Neutrophil (primary cell): ENCODE results near the gene ATXN1.
"Not testable (repeated sequence)": the region's sequence is repeated elsewhere in the genome, so short reads cannot be mapped to it uniquely, and the experiment has no call there.

Experiments used
- H3K27ac ChIP-seq: fragments of 200-600 bp; sonication (generic); 2 replicates; pipeline ENCODE4 v1.5.1; 2016; ENCODE audit warnings: mild to moderate bottlenecking, moderate library complexity
- H3K27me3 ChIP-seq: fragments of 200-600 bp; sonication (generic); 2 replicates; pipeline ENCODE4 v1.6.0; 2016; ENCODE audit warnings: mild to moderate bottlenecking
- H3K36me3 ChIP-seq: fragments of 200-600 bp; sonication (generic); 2 replicates; pipeline ENCODE4 v1.5.1; 2017
- H3K4me1 ChIP-seq, 2 experiments: fragments of 200-600 bp in 1 of 2; sonication (generic) in 1 of 2; 1 replicate in 1 of 2; 2 replicates in 1 of 2; pipeline versions ENCODE4 v1.5.1 to v1.6.1; 2013 to 2016; ENCODE audit warnings: low read depth in 1 of 2, low read length in 1 of 2, mild to moderate bottlenecking in 1 of 2, moderate library complexity in 1 of 2; ENCODE audit not compliant: control insufficient read depth in 1 of 2, insufficient read depth in 1 of 2
- H3K4me3 ChIP-seq, 2 experiments: fragments of 200-600 bp in 1 of 2; sonication (generic) in 1 of 2; 1 replicate in 1 of 2; 2 replicates in 1 of 2; pipeline ENCODE4 v1.5.1; 2013 to 2016; ENCODE audit warnings: low read depth in 1 of 2, low read length in 1 of 2, mild to moderate bottlenecking in 1 of 2, moderate library complexity in 1 of 2
- H3K9me3 ChIP-seq: fragments of 200-600 bp; sonication (generic); 2 replicates; pipeline ENCODE4 v1.5.1; 2016
- TF ChIP-seq, protein P1 (sequence below): fragments of 200-600 bp; sonication (generic); IDR thresholded peaks from 2 replicates; pipeline ENCODE4 v1.5.1; 2016; ENCODE audit warnings: antibody characterized with exemption

ATXN1 gene

DNA sequence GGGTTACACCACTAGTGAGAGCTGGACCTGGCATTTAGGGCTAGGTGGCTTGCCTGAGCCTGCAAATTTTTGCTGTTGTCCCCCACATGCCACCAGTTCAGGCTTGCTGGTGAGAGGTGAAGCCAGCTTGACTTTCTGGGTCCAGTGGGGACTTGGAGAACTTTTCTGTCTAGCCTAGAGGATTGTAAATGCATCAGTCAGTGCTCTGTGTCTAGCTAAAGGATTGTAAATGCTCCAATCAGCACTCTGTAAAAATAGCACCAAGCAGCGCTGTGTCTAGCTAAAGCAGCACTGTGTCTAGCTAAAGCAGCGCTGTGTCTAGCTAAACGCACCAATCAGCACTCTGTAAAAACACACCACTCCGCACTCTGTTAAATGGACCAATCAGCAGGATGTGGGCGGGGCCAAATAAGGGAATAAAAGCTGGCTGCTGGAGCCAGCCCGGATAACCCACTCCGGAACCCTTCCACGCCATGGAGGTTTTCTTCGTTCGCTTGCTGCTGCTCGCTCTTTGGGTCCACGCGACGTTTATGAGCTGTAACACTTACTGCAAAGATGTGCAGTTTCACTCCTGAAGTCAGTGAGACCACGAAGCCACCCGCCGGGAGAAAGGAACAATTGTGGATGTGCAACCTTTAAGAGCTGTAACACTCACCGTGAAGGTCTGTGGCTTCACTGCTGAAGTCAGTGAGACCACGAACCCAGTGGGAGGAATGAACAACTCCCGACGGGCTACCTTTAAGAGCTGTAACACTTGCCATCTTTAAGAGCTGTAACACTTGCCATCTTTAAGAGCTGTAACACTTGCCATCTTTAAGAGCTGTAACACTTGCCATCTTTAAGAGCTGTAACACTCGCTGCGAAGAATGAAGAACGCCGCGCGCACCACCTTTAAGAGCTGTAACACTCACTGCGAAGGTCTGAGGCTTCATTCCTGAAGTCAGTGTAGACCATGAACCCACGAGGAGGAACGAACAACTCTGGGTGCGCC, 495.6 kb downstream of the ATXN1 start:
- Histone ChIP-seq H3K9me3 (no peaks in the 10 kb centered on the region), H3K36me3 (no peaks in the 10 kb centered on the region), H3K4me1 (no peaks in the 10 kb centered on the region), H3K27ac (no peak overlapping the region), H3K27me3 (no peaks in the 10 kb centered on the region), H3K4me3 (no peak overlapping the region)
- TF ChIP-seq, protein P1, sequence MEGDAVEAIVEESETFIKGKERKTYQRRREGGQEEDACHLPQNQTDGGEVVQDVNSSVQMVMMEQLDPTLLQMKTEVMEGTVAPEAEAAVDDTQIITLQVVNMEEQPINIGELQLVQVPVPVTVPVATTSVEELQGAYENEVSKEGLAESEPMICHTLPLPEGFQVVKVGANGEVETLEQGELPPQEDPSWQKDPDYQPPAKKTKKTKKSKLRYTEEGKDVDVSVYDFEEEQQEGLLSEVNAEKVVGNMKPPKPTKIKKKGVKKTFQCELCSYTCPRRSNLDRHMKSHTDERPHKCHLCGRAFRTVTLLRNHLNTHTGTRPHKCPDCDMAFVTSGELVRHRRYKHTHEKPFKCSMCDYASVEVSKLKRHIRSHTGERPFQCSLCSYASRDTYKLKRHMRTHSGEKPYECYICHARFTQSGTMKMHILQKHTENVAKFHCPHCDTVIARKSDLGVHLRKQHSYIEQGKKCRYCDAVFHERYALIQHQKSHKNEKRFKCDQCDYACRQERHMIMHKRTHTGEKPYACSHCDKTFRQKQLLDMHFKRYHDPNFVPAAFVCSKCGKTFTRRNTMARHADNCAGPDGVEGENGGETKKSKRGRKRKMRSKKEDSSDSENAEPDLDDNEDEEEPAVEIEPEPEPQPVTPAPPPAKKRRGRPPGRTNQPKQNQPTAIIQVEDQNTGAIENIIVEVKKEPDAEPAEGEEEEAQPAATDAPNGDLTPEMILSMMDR, result no peak

DNA sequence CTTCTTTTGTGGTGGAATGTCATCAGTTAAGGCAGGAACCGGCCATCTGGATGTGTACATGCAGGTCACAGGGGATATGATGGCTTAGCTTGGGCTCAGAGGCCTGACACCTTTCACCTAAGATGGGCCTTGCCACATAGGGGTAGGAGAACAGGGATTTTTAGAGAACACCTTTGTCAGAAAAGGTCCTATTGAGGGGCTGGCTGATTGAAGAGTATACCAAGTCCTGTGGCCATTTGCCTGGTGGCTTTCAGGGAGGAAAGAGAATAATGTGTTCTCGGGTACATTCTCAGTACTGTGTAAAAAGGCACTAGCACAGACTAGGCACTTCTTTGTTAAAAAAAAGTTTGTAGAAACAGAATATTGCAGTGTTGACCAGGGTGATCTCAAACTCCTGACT, 496.5 kb downstream of the ATXN1 start:
- Histone ChIP-seq H3K4me3 (no peak overlapping the region), H3K36me3 (no peaks in the 10 kb centered on the region), H3K27ac (no peak overlapping the region), H3K4me1 (no peaks in the 10 kb centered on the region), H3K9me3 (no peaks in the 10 kb centered on the region), H3K27me3 (no peaks in the 10 kb centered on the region)
- TF ChIP-seq, protein P1, result no peak

DNA sequence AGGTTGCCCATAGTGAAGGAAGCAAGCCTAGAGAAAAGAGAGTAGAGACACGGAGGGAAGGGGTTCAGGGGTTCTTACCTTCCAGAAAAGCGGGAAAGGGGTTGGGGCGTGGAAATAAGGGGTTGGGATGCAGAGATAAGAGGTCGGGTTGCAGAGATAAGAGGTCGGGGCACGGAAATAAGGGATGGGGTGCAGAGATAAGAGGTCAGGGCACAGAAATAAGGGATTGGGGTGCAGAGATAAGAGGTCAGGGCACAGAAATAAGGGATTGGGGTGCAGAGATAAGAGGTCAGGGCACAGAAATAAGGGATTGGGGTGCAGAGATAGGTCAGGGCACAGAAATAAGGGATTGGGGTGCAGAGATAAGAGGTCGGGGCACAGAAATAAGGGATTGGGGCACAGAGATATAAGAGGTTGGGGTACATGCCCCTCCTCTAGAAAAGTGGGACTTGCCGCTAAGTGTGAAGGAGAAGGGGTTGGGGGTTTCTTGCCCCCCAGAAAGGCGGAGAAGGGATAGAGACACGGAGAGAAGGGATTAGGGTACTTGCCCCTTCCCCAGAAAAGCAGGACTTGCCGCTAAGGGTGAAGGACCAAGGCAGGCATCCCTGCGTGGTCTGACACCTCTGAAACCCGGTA, 497.7 kb downstream of the ATXN1 start:
- not testable (repeated sequence) for H3K4me1 ChIP-seq, H3K27me3 ChIP-seq, H3K36me3 ChIP-seq, H3K27ac ChIP-seq, H3K4me3 ChIP-seq, H3K9me3 ChIP-seq

DNA sequence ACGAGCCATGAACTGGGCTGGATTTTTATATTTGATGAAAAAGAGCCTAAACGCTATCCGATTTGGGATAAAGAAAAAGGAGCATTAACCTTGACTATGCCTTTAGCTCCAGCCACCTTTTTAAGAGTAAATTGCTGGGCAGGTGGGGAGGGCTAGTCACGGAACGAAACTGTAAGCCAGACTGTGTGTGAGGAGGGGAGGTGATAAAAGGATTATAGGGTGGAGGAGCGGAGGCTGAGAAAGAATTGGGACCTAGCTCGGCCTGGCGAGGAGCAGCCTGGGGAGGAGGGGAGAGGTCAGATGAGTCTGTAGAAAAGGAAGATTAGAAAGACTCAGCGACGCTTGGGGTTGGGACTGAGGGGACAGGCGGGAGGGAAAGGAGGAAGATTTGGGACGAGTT, 498.5 kb downstream of the ATXN1 start:
- not testable (repeated sequence) for H3K4me3 ChIP-seq, H3K4me1 ChIP-seq, H3K27me3 ChIP-seq, H3K27ac ChIP-seq, H3K9me3 ChIP-seq, H3K36me3 ChIP-seq

DNA sequence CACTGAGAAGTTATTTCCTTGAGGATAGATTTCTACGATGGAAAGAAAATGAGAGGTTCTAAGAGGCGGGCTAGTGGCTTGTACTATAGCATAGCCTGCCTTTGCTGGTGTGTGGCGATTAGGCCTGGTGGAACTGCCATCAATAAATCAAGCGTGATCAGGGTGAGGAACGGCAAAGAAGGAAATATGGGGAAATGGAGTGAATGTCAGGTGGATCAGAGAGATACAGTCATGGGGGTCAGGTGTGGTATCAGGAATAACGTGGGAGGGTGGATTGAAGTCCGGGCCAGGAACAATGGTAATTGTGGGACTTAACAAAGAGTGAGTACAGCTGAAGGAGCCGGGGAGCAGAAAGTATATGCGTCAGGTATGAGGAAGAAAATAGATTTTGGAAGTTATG, 500.7 kb downstream of the ATXN1 start:
- H3K9me3 ChIP-seq, H3K36me3 ChIP-seq, H3K4me3 ChIP-seq, H3K4me1 ChIP-seq, H3K27me3 ChIP-seq, H3K27ac ChIP-seq: not testable (repeated sequence)

DNA sequence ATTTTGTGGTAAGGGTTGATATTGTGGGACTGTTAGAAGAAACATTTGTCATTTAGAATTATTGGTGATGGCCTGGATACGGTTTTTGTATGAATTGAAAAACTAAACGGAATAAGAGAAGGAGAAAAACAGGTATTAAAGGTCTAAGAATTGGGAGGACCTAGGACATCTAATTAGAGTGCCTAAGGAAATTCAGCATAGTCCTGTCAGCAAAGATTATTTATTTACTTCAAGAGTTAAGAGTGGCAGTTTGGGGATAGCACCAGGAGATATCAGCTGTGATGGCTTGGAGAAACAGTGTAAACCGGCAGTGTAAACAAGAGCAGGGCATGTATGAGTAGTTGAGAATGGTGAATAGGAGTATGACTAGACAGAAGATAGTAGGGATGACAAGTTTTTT, 501.7 kb downstream of the ATXN1 start:
- not testable (repeated sequence) for H3K27ac ChIP-seq, H3K36me3 ChIP-seq, H3K27me3 ChIP-seq, H3K4me1 ChIP-seq, H3K4me3 ChIP-seq, H3K9me3 ChIP-seq

DNA sequence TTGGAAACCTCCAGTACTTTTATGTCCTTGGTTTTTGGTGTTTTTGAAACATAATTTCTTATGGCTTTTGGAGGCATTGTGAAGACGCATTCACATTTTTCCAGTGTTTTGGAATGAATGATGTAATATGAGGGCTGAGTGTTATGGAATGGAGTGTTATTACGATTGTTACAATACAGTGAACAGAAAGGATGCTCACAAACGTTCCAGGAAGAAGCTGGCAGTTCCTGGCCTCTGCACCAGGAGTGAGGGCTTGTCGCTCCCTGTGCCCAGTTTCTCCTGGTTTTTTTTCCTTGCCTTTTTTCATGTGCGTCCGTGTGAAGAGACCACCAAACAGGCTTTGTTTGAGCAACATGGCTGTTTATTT, 502.6 kb downstream of the ATXN1 start:
- no peak overlapping the region for H3K27ac ChIP-seq
- H3K9me3 ChIP-seq, result no peaks in the 10 kb centered on the region
- H3K4me3 ChIP-seq, result no peak overlapping the region
- TF ChIP-seq, protein P1, result no peak
- H3K27me3 ChIP-seq, result no peaks in the 10 kb centered on the region
- no peaks in the 10 kb centered on the region for H3K36me3 ChIP-seq
- no peaks in the 10 kb centered on the region for H3K4me1 ChIP-seq
